Kasumi-1 (cell line): ENCODE measurements around the gene ABAT.
A peak's percentile ranks its signal among the peaks of the same experiment; 100 is the strongest.

Experiments used
- DNase-seq, 2 experiments: peaks; one replicate each; lab custom pipeline; 2025; lab: John Stamatoyannopoulos, UW

The ABAT gene

GRCh38 chr16:8818504-8819270 is 144.3 kb downstream of the ABAT start:
- DNase-seq = peak in 1 of 2 experiments; percentile 3

GRCh38 chr16:8819411-8820034 is 145.1 kb downstream of the ABAT start:
- no peak for DNase-seq

DNA sequence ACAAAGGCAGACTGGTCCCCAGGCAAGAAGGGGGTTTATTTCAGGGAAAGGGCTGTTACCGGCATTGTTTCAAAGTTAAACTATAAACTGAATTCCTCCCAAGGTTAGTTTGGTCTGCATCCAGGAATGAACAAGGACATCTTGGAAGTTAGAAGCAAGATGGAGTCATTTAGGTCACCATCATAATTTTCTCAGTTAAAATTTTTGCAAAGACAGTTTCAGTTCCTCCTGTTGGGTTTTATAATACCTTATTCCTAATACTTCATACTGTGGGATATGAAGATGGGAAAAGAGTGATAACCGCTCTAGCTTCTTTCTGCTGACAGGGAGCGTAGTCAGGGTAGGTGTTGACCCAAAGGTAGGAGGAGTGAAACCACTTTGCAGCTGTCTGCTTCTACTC is 148.0 kb downstream of the ABAT start:
- DNase-seq = no peak

DNA sequence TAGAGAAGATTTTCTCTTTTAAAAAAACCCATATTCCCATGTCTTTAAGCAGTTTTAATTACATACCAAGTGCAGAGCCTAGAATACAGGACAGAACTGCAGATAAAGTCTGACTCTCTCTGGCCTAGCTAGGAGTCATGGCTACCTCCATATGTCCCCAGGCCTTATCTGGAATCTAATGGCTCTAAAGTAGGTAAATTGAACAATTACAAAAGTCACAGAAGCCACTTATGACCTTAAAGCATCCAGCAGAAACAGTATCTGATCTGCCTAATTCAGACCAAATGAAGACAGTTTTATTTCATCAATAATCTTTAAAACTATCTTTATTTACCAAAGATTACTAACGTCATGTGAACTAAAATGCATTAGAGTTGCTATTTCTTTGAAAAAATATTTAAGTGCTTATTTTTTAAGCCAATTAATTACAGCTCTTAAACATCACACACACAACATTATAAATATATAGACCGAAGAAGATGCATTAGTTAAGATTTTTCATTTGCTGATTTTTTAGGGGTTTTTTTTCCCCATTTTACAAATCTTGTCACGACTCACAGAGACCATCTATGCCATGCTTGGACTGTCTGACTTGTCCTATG is 152.0 kb downstream of the ABAT start:
- no peak for DNase-seq

GRCh38 chr16:8828541-8829165 is 154.2 kb downstream of the ABAT start:
- DNase-seq = no peak

DNA sequence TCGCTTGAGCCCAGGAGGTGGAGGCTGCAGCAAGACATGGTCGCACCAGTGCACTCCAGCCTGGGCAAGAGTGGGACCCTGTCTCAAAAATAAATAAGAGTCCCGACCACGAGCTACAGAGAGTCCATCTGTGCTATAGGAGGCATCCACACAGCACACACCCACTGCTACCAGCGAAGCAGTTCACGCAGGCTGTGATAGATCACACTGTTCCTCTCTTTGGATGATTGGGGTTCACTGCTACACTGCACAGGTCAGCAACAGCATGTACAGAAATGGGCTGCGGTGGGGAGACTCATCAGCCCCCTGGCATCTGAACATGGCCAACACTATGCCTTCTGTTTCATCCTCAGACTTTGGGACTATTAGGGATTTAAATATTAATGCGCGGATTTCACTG is 157.0 kb downstream of the ABAT start:
- no peak for DNase-seq

- no peak for DNase-seq
These were observed 157.7 kb downstream of the ABAT start for GRCh38 chr16:8831871-8832716.

- no peak for DNase-seq
These were observed 158.3 kb downstream of the ABAT start for GRCh38 chr16:8832717-8833105.
